HepG2 (cell line): ENCODE measurements around the gene AFF4. TPM values are rescaled to one million over a fixed set of nuclear protein-coding genes. Genes with fewer than 3 reads are reported as not detected.

Source experiments
- ATAC-seq: fragments of 200-7000 bp; cut with Tn5 transposase; 3 replicates; pipeline ENCODE4 v1.9.1; 2020; ENCODE audit warnings: mild to moderate bottlenecking, moderate library complexity
- BruUV-seq: library from RNA; stranded (reverse); fragments of 400-500 nt; replicated peaks from 2 replicates; lab custom pipeline; 2021; lab: Mats Ljungman, UMichigan
- CTCF ChIA-PET: fragments of 300-600 bp; formaldehyde crosslinking; extraction: SDS; loops from one replicate; lab custom pipeline; 2021; ENCODE audit warnings: low total read pairs, inconsistent platforms, low intra/inter-chr PET ratio; lab: Yijun Ruan, JAX
- POLR2A ChIA-PET: fragments of 350-600 bp; sonication (Branson Sonifier 250); formaldehyde crosslinking; loops from one replicate; lab custom pipeline; 2020; ENCODE audit warnings: antibody characterized with exemption, inconsistent platforms; lab: Yijun Ruan, JAX
- DNase-seq: peaks from one replicate; pipeline ENCODE4 v3.0.0-alpha.2; 2015; ENCODE audit warnings: low spot score
- FAIRE-seq: peaks from 3 replicates; lab custom pipeline; 2011; peaks lifted over from hg19 to GRCh38; lab: Jason Lieb, UNC
- H2AFZ ChIP-seq: one replicate; pipeline ENCODE4 v1.6.1; 2011; ENCODE audit warnings: low read length, inconsistent platforms
- H3K27ac ChIP-seq: fragments of 300-600 bp; 3 replicates; pipeline ENCODE4 v1.8.0; 2011; ENCODE audit warnings: mixed run types, mild to moderate bottlenecking, mixed read lengths, low read length, inconsistent platforms; ENCODE audit not compliant: insufficient read depth; ENCODE audit errors: extremely low read length
- H3K27me3 ChIP-seq, 2 experiments: fragments of 200-600 bp in 1 of 2; 2 replicates in 1 of 2; 3 replicates in 1 of 2; pipeline versions ENCODE4 v1.6.0 to v1.8.0; 2011; ENCODE audit warnings: low read length in 2 of 2, mild to moderate bottlenecking in 2 of 2, moderate library complexity in 2 of 2, inconsistent platforms in 1 of 2; ENCODE audit not compliant: insufficient read depth in 2 of 2, control insufficient read depth in 1 of 2
- H3K36me3 ChIP-seq, 2 experiments: fragments of 200-600 bp in 1 of 2; replicated peaks in 1 of 2; 2 replicates in 1 of 2; 3 replicates in 1 of 2; pipeline versions ENCODE4 v1.5.1 to v1.8.0; 2011; ENCODE audit warnings: low read length in 2 of 2, inconsistent platforms in 1 of 2; ENCODE audit not compliant: insufficient read depth in 2 of 2, control insufficient read depth in 1 of 2
- H3K4me1 ChIP-seq: 2 replicates; pipeline ENCODE4 v1.5.1; 2012; ENCODE audit warnings: low read length, inconsistent platforms; ENCODE audit not compliant: insufficient read depth
- H3K4me2 ChIP-seq: 2 replicates; pipeline ENCODE4 v1.6.0; 2011; ENCODE audit warnings: low read depth, low read length, inconsistent platforms
- H3K4me3 ChIP-seq, 3 experiments: fragments of 200-600 bp in 1 of 3; sonication (generic), shearing (Covaris generic) in 1 of 3; replicated peaks in 1 of 3; 2 replicates each; pipeline ENCODE4 v1.5.1; 2011 to 2016; ENCODE audit warnings: low read length in 3 of 3, inconsistent platforms in 2 of 3, low read depth in 2 of 3, mild to moderate bottlenecking in 2 of 3, control low read depth in 1 of 3, mixed read lengths in 1 of 3; ENCODE audit not compliant: insufficient read depth in 1 of 3
- H3K79me2 ChIP-seq: one replicate; pipeline ENCODE4 v1.6.1; 2011; ENCODE audit warnings: low read length, inconsistent platforms; ENCODE audit not compliant: insufficient read depth
- H3K9ac ChIP-seq: 2 replicates; pipeline ENCODE4 v1.6.0; 2011; ENCODE audit warnings: mild to moderate bottlenecking, low read depth, low read length, inconsistent platforms; ENCODE audit not compliant: insufficient read depth
- H3K9me3 ChIP-seq: 2 replicates; pipeline ENCODE4 v1.5.1; 2012; ENCODE audit warnings: mild to moderate bottlenecking, low read length
- H4K20me1 ChIP-seq: 2 replicates; pipeline ENCODE4 v1.6.0; 2011; ENCODE audit warnings: inconsistent platforms, mild to moderate bottlenecking, low read length, moderate library complexity; ENCODE audit not compliant: insufficient read depth
- FOXO1 ChIP-seq: sonication (generic); formaldehyde crosslinking; IDR thresholded peaks from 2 replicates; pipeline ENCODE4 v1.4.0; 2020; ENCODE audit warnings: missing genetic modification reagents
- HNF4A ChIP-seq: sonication (generic); formaldehyde crosslinking; IDR thresholded peaks from 2 replicates; pipeline ENCODE4 v1.4.0; 2020; ENCODE audit warnings: missing genetic modification reagents
- MAFF ChIP-seq: IDR thresholded peaks from 2 replicates; pipeline ENCODE4 v1.6.1; 2011; ENCODE audit warnings: low read depth, low read length, improper control_type of control experiment
- MAFK ChIP-seq, 2 experiments: IDR thresholded peaks in 1 of 2; conservative IDR thresholded peaks in 1 of 2; 2 replicates each; pipeline ENCODE4 v1.6.1; 2011; ENCODE audit warnings: improper control_type of control experiment in 2 of 2, low read length in 2 of 2
- MED13 ChIP-seq: sonication (generic); formaldehyde crosslinking; IDR thresholded peaks from 2 replicates; pipeline ENCODE4 v1.5.0; 2020; ENCODE audit warnings: missing genetic modification reagents
- MYNN ChIP-seq: sonication (generic); formaldehyde crosslinking; IDR thresholded peaks from 2 replicates; pipeline ENCODE4 v1.4.0; 2020; ENCODE audit warnings: mild to moderate bottlenecking, low read depth, missing genetic modification reagents
- NPAS2 ChIP-seq: sonication (generic); formaldehyde crosslinking; IDR thresholded peaks from 2 replicates; pipeline ENCODE4 v1.8.0; 2022; ENCODE audit warnings: mild to moderate bottlenecking, missing genetic modification reagents, borderline replicate concordance
- ZNF10 ChIP-seq: sonication (generic); formaldehyde crosslinking; IDR thresholded peaks from 2 replicates; pipeline ENCODE4 v1.4.0; 2020; ENCODE audit warnings: mild to moderate bottlenecking, low read depth, missing genetic modification reagents, borderline replicate concordance
- ZNF124 ChIP-seq: sonication (generic); formaldehyde crosslinking; IDR thresholded peaks from 2 replicates; pipeline ENCODE4 v1.4.0; 2020; ENCODE audit warnings: missing genetic modification reagents
- ZNF766 ChIP-seq: sonication (generic); formaldehyde crosslinking; IDR thresholded peaks from 2 replicates; pipeline ENCODE4 v1.5.0; 2020; ENCODE audit warnings: missing genetic modification reagents, borderline replicate concordance
- ZNF768 ChIP-seq: sonication (generic); formaldehyde crosslinking; IDR thresholded peaks from 2 replicates; pipeline ENCODE4 v1.4.0; 2020; ENCODE audit warnings: missing genetic modification reagents
- WGBS: methylation state at CpG from one replicate; pipeline ENCODE4 v1.1.6; 2017; ENCODE audit warnings: low lambda C conversion rate; 5-methylcytosine and 5-hydroxymethylcytosine counted together
- in situ Hi-C: cut with HindIII; loops from 2 replicates; pipeline ENCODE4 v1.10.0; 2017; ENCODE audit warnings: low pct_unique_long_range_greater_than_20kb; ENCODE audit not compliant: extremely low pct_ligation_motif_present
- intact Hi-C: fragments of 100-400 bp; cut with micrococcal nuclease; formaldehyde crosslinking; loops from one replicate; pipeline ENCODE4 v1.10.0; 2022; ENCODE audit not compliant: unreplicated experiment
- polyA plus RNA-seq, 8 experiments: library from polyadenylated mRNA; depleted of rRNA in 3 of 8; stranded (reverse) in 7 of 8; unstranded in 1 of 8; fragments of >200 nt; fragmentation: Illumina TruSeq in 4 of 8; extraction: Trizol in 4 of 8; gene quantifications; 2 replicates each; pipeline versions ENCODE4 v1.2.1 to v1.2.3, GENCODE V29; 2011 to 2016; ENCODE audit warnings: low read depth in 4 of 8, missing spikeins in 1 of 8, mixed read lengths in 1 of 8; ENCODE audit not compliant: insufficient read depth in 1 of 8
- total RNA-seq, 5 experiments: library from RNA; depleted of rRNA; stranded (reverse); fragments of >200 nt; fragmentation: Illumina TruSeq; extraction: Trizol; gene quantifications; 2 replicates each; pipeline ENCODE4 v1.2.3, GENCODE V29; 2016; ENCODE audit warnings: low read depth in 1 of 5

Gene AFF4
- total and polyA plus RNA-seq, 2 of the 13 experiments (the other 11 are each of a cell fraction or from before 2014, with no cell fraction given) = 22.1 to 25.5 TPM

GRCh38 chr5:132887283-132887682 lies 76.2 kb downstream of the AFF4 start:
- WGBS = 60% methylated on average over 1 of the region's 1 CpG
- BruUV-seq = no TSS peak
- in situ Hi-C loops = loop anchor here (10.0 kb wide), 1 partner anchor 142 kb away; the partner anchor contains the start of gene CCNI2

DNA sequence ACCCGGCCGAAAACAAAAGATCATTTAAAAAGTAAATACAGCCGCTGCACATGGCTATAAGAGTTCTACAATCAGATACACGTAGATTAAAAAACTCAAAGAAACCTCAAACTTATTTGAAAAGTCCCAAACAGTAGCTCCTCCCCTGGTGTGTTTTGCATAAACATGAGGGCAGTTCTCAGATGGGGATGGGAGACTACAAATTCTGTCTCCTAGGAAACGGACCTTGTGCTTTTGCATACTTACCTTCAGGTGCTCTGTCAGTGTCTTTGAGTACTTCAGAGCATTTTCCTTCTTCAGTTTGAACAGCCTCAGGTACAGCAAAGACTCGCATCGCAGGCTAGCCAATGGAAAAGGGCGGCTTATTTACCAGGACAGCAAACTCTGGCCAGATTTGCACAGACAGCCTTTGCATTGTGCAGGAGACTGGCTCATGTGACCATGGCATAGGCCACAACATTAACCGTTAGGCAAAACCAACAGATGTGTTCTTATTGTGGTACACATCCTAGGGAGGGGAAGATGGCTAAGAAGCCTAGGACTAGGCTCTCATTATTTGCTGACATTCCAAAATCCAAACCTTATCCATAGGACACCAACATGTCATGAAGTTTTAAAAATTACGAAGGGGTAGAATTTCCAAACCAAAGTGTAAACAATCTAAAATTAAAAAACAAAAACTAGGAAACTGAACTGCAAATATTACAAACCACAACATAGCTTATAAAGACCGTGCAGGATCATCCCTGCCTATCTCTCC lies 77.2 kb downstream of the AFF4 start:
- H3K9me3 ChIP-seq = no peaks in the 10 kb centered on the region
- BruUV-seq = TSS peak; percentile 17
- 96% methylated on average over 11 of the region's 11 CpGs for WGBS
- no peaks in the 10 kb centered on the region; a peak in 1 of 5 replicates for H3K27me3 ChIP-seq
- H3K4me1 ChIP-seq = peaks cover 13% of the 10 kb centered on the region
- H3K9ac ChIP-seq = no peak overlapping the region
- CTCF ChIA-PET = no interaction called here
- POLR2A ChIA-PET = no interaction called here
- FAIRE-seq = no peak
- no peaks in the 10 kb centered on the region for H4K20me1 ChIP-seq
- in situ Hi-C loops = loop anchor here (10.0 kb wide), 1 partner anchor 141 kb away; the partner anchor contains the start of gene CCNI2
- DNase-seq = no peak
- H3K4me2 ChIP-seq = no peak overlapping the region
- TF ChIP-seq MAFK (conservative IDR thresholded peaks at IDR 0.05 in 1 of 2, IDR thresholded peaks at IDR 0.05 in 1 of 2; ENCODE audit: low read length in 2 of 2) (peak; percentile 56 to 78; a peak in 3 of 4 replicates), ZNF124 (CRISPR knock-in tag) (no peak), ZNF768 (no peak), MAFF (peak; percentile 62)
- intact Hi-C loops = loop anchor here (10.0 kb wide), 1 partner anchor 361 kb away; no protein-coding TSS in a partner anchor
- no peak overlapping the region for H3K4me3 ChIP-seq
- no peak overlapping the region for H3K27ac ChIP-seq
- H2AFZ ChIP-seq = no peak overlapping the region
- ATAC-seq = no peak; the same call in 1 of the 3 replicates
- H3K79me2 ChIP-seq = no peaks in the 10 kb centered on the region
- peaks cover 16 to 64% of the 10 kb centered on the region in 2 experiments for H3K36me3 ChIP-seq

More at GRCh38 chr5:132887283-132887682, 76.2 kb downstream of the AFF4 start:
- DNase-seq (no peak), ATAC-seq (no peak), FAIRE-seq (no peak)
- no peak for TF ChIP-seq HNF4A (CRISPR knock-in tag)
- TF ChIP-seq ZNF766 (CRISPR knock-in tag) = no peak
- TF ChIP-seq MYNN (CRISPR knock-in tag) = no peak
- no peak for TF ChIP-seq NPAS2
- TF ChIP-seq MED13 (CRISPR knock-in tag) = no peak
- no peak for TF ChIP-seq FOXO1 (CRISPR knock-in tag)
- no peak for TF ChIP-seq ZNF10 (CRISPR knock-in tag)
- H3K9ac ChIP-seq = no peak overlapping the region
- H3K79me2 ChIP-seq = no peaks in the 10 kb centered on the region
- peaks cover 13% of the 10 kb centered on the region for H3K4me1 ChIP-seq
- H3K9me3 ChIP-seq = no peaks in the 10 kb centered on the region
- intact Hi-C loops = loop anchor here (10.0 kb wide), 1 partner anchor 362 kb away; no protein-coding TSS in a partner anchor
- no peak overlapping the region for H3K4me3 ChIP-seq
- H3K36me3 ChIP-seq = peaks cover 15 to 63% of the 10 kb centered on the region in 2 experiments
- CTCF ChIA-PET = no interaction called here
- no peaks in the 10 kb centered on the region; a peak in 1 of 5 replicates for H3K27me3 ChIP-seq
- no peak overlapping the region for H2AFZ ChIP-seq
- no peaks in the 10 kb centered on the region for H4K20me1 ChIP-seq
- no peak overlapping the region for H3K27ac ChIP-seq
- no peak overlapping the region for H3K4me2 ChIP-seq
- POLR2A ChIA-PET = no interaction called here
